Muscle layer of duodenum (tissue), 2 donors: ENCODE data around the gene PRDM8.
A peak's percentile ranks its signal among the peaks of the same experiment; 100 is the strongest.

Source experiments
- H3K27ac ChIP-seq: one replicate; pipeline ENCODE4 v1.7.0; 2013; ENCODE audit warnings: mild to moderate bottlenecking, low read length
- H3K27me3 ChIP-seq: one replicate; pipeline ENCODE4 v1.7.0; 2013; ENCODE audit warnings: low read depth, mild to moderate bottlenecking, control low read depth, low read length
- H3K36me3 ChIP-seq, 2 donors: one replicate each; pipeline ENCODE4 v1.7.0; 2013; ENCODE audit warnings: low read length in 2 of 2, control low read depth in 1 of 2, mild to moderate bottlenecking in 1 of 2; ENCODE audit not compliant: insufficient read depth in 2 of 2, control insufficient read depth in 1 of 2
- H3K4me1 ChIP-seq, 2 donors: one replicate each; pipeline ENCODE4 v1.7.0; 2013; ENCODE audit warnings: low read length in 2 of 2, mild to moderate bottlenecking in 2 of 2, control low read depth in 1 of 2, moderate library complexity in 1 of 2; ENCODE audit not compliant: insufficient read depth in 2 of 2, control insufficient read depth in 1 of 2
- H3K4me3 ChIP-seq, 2 donors: one replicate each; pipeline ENCODE4 v1.7.0; 2013; ENCODE audit warnings: low read length in 2 of 2, low read depth in 1 of 2, mild to moderate bottlenecking in 1 of 2
- H3K9me3 ChIP-seq, 2 donors: one replicate each; pipeline ENCODE4 v1.7.0; 2013; ENCODE audit warnings: low read length in 2 of 2, control low read depth in 1 of 2, mild to moderate bottlenecking in 1 of 2; ENCODE audit not compliant: control insufficient read depth in 1 of 2
- donor health status: healthy.

Gene PRDM8

GRCh38 chr4:80202741-80203553 lies 5.6 kb downstream of the PRDM8 start:
- Histone ChIP-seq H3K27me3 (peaks cover 5% of the 10 kb centered on the region), H3K27ac (no peak overlapping the region), H3K9me3 (no peaks in the 10 kb centered on the region), H3K4me1 (peaks cover 0 to 4% of the 10 kb centered on the region in 2 donors), H3K4me3 (peak overlapping the region; percentile 56 to 76), H3K36me3 (no peaks in the 10 kb centered on the region)

- H3K4me1 ChIP-seq: peaks cover 0 to 4% of the 10 kb centered on the region in 2 donors
- H3K27me3 ChIP-seq: peaks cover 5% of the 10 kb centered on the region
- H3K4me3 ChIP-seq: no peak overlapping the region
- H3K36me3 ChIP-seq: no peaks in the 10 kb centered on the region
- no peak overlapping the region for H3K27ac ChIP-seq
- no peaks in the 10 kb centered on the region for H3K9me3 ChIP-seq
Measured at GRCh38 chr4:80204433-80205011, 7.2 kb downstream of the PRDM8 start.

- H3K4me1 ChIP-seq: peaks cover 0 to 4% of the 10 kb centered on the region in 2 donors
- H3K36me3 ChIP-seq: no peaks in the 10 kb centered on the region
- peaks cover 5% of the 10 kb centered on the region for H3K27me3 ChIP-seq
- no peak overlapping the region for H3K27ac ChIP-seq
- no peaks in the 10 kb centered on the region for H3K9me3 ChIP-seq
- H3K4me3 ChIP-seq: no peak overlapping the region
Measured at GRCh38 chr4:80206111-80206510, 8.8 kb downstream of the PRDM8 start.

- no peak overlapping the region for H3K27ac ChIP-seq
- H3K27me3 ChIP-seq: peaks cover 5% of the 10 kb centered on the region
- H3K36me3 ChIP-seq: no peaks in the 10 kb centered on the region
Measured at GRCh38 chr4:80206521-80207171, 9.3 kb downstream of the PRDM8 start.

GRCh38 chr4:80207172-80207583 lies 9.9 kb downstream of the PRDM8 start:
- peaks cover 5% of the 10 kb centered on the region for H3K27me3 ChIP-seq
- H3K4me1 ChIP-seq: peaks cover 0 to 4% of the 10 kb centered on the region in 2 donors
- no peaks in the 10 kb centered on the region for H3K36me3 ChIP-seq
- no peaks in the 10 kb centered on the region for H3K9me3 ChIP-seq
- no peak overlapping the region for H3K27ac ChIP-seq
- no peak overlapping the region for H3K4me3 ChIP-seq

More at GRCh38 chr4:80206521-80207171, 9.3 kb downstream of the PRDM8 start:
- Histone ChIP-seq H3K4me1 (peaks cover 0 to 4% of the 10 kb centered on the region in 2 donors), H3K4me3 (no peak overlapping the region), H3K9me3 (no peaks in the 10 kb centered on the region)

- no peak overlapping the region for H3K27ac ChIP-seq
- peaks cover 0 to 4% of the 10 kb centered on the region in 2 donors for H3K4me1 ChIP-seq
- H3K36me3 ChIP-seq: no peaks in the 10 kb centered on the region
- H3K4me3 ChIP-seq: no peak overlapping the region
- no peaks in the 10 kb centered on the region for H3K9me3 ChIP-seq
- peaks cover 5% of the 10 kb centered on the region for H3K27me3 ChIP-seq
Measured at GRCh38 chr4:80207664-80208063, 10.4 kb downstream of the PRDM8 start.

GRCh38 chr4:80208610-80209339 lies 11.5 kb downstream of the PRDM8 start:
- peaks cover 5% of the 10 kb centered on the region for H3K27me3 ChIP-seq
- no peak overlapping the region for H3K27ac ChIP-seq
- H3K4me1 ChIP-seq: peaks cover 0 to 1% of the 10 kb centered on the region in 2 donors
- no peaks in the 10 kb centered on the region for H3K36me3 ChIP-seq
- H3K9me3 ChIP-seq: no peaks in the 10 kb centered on the region
- no peak overlapping the region for H3K4me3 ChIP-seq

- Histone ChIP-seq H3K27ac (no peak overlapping the region), H3K27me3 (peaks cover 5% of the 10 kb centered on the region)
Measured at GRCh38 chr4:80209340-80209701, 12.0 kb downstream of the PRDM8 start.

GRCh38 chr4:80210549-80210948 lies 13.2 kb downstream of the PRDM8 start:
- Histone ChIP-seq H3K36me3 (no peaks in the 10 kb centered on the region), H3K27me3 (peaks cover 5% of the 10 kb centered on the region), H3K4me1 (peaks cover 0 to 3% of the 10 kb centered on the region in 2 donors), H3K4me3 (no peak overlapping the region), H3K9me3 (no peaks in the 10 kb centered on the region), H3K27ac (no peak overlapping the region)

More at GRCh38 chr4:80209340-80209701, 12.0 kb downstream of the PRDM8 start:
- H3K36me3 ChIP-seq: no peaks in the 10 kb centered on the region
- H3K4me1 ChIP-seq: peaks cover 0 to 3% of the 10 kb centered on the region in 2 donors
- H3K4me3 ChIP-seq: no peak overlapping the region
- H3K9me3 ChIP-seq: no peaks in the 10 kb centered on the region

- Histone ChIP-seq H3K36me3 (no peaks in the 10 kb centered on the region), H3K4me1 (peaks cover 0 to 3% of the 10 kb centered on the region in 2 donors), H3K9me3 (no peaks in the 10 kb centered on the region), H3K27ac (no peak overlapping the region), H3K27me3 (no peaks in the 10 kb centered on the region), H3K4me3 (no peak overlapping the region)
Measured at GRCh38 chr4:80213117-80213815, 16.0 kb downstream of the PRDM8 start.
